Retinal pigment epithelial cell (primary cell): ENCODE measurements around the gene RAF1.

Source experiments
- DNase-seq: peaks from one replicate; pipeline ENCODE4 v3.0.0-alpha.2; 2010; ENCODE audit warnings: low read depth
- H3K4me3 ChIP-seq: 2 replicates; pipeline ENCODE4 v1.5.1; 2011; ENCODE audit warnings: mild to moderate bottlenecking, low read length, control low read depth, moderate library complexity
- TF ChIP-seq, protein P1 (sequence below): conservative IDR thresholded peaks from 2 replicates; pipeline ENCODE4 v1.5.1; 2011; ENCODE audit warnings: low read depth, low read length, control low read depth, inconsistent platforms

Gene RAF1

DNA sequence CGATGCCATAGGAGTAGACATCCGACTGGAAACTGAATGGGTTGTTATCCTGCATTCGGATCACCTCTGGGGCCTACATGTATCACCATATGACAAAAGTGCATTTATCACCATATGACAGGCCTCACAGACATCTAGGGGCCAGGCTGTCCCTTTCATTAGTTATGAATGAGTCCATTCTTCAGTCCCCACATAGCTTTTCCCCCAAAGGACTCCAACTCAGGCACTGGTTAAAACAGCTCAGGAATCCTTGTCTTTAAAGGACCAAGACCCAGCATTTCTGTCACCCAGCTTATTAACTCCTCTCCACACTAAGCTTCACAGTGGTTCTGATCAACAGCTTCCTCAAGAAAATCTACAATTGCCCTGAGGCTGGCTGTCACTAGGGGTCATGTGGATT is 78.7 kb downstream of the RAF1 start:
- TF ChIP-seq, protein P1, sequence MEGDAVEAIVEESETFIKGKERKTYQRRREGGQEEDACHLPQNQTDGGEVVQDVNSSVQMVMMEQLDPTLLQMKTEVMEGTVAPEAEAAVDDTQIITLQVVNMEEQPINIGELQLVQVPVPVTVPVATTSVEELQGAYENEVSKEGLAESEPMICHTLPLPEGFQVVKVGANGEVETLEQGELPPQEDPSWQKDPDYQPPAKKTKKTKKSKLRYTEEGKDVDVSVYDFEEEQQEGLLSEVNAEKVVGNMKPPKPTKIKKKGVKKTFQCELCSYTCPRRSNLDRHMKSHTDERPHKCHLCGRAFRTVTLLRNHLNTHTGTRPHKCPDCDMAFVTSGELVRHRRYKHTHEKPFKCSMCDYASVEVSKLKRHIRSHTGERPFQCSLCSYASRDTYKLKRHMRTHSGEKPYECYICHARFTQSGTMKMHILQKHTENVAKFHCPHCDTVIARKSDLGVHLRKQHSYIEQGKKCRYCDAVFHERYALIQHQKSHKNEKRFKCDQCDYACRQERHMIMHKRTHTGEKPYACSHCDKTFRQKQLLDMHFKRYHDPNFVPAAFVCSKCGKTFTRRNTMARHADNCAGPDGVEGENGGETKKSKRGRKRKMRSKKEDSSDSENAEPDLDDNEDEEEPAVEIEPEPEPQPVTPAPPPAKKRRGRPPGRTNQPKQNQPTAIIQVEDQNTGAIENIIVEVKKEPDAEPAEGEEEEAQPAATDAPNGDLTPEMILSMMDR = no peak
- no peak for DNase-seq
- no peak overlapping the region for H3K4me3 ChIP-seq

DNA sequence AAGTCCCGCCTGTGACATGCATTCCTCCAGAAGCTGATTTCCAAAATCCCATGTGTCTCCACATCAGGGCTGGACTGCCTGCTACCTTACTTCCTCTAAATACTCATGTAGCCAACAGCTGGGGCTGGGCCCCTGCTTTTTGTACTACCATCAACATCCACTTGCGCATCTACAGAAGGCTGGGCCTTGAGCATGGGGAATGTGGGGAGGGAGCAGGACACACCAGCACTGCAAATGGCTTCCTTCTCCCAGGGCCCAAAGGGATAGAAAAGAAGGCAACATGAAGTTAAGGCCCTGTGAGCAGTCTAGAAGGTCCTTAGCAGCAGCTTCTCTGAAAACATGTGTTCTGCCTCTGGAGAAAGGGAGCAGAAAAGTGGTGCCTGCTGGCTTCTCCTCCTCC is 79.8 kb downstream of the RAF1 start:
- TF ChIP-seq, protein P1 = no peak
- no peak for DNase-seq
- no peak overlapping the region for H3K4me3 ChIP-seq

DNA sequence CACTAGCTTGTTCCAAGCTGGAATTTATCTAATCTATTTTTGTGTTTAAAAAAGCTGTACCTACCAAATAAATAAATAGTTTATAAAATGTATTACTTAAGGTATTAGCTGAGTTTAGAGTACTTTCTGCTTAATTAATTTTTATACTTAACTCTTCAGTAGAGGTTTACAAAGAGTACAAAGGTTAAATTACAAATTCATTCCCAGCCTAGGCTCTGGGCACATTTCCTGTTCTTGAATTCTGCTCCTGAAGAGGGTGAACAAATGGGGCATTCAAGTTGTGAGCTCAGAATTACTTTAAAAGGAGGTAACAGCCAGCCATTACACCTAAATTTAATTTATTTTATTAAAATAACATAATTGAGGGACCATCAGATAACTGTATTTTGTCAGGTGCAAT is 80.6 kb downstream of the RAF1 start:
- no peak for DNase-seq
- no peak overlapping the region for H3K4me3 ChIP-seq
- TF ChIP-seq, protein P1 = no peak

DNA sequence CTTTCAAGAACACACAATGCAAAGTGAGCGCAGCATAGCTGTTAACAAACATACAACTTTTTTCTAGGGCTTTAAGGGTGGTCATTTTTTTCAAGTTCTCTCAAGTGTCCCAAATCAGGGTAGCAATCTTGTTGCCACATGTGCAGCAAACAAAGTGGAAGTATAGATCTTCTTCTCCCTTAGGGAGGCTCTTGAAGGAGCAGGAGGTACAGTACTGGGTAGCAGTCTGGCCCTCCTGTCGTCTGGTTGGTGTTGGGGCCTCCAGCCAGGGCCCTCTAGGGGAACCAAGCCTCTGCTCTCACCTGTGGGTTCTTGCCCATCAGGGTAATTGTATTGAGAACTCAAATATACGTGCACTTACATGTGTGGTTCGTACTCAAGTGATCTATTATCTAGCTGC is 81.2 kb downstream of the RAF1 start:
- DNase-seq = no peak
- no peak overlapping the region for H3K4me3 ChIP-seq
- TF ChIP-seq, protein P1 = no peak

DNA sequence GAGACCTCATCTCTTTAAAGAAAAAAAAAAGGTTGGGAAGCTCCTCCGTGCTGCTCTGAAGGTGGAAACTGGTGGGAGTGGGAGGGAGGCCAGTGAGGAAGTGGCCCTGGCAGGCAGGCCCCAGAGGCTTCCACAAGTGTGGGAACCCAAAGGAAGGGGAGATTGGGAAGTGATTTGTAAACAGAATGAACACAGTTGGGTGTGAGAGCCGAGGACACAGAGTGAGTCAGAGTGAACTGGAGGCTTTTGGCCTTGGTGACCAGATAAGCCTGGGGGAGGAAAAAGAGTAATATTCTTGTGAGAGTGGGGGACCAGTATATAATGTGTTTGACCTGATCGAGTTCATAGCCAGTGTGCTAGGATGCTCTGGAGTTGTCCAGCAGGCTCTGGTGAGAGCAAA is 84.0 kb downstream of the RAF1 start:
- TF ChIP-seq, protein P1 = no peak
- H3K4me3 ChIP-seq = no peak overlapping the region
- DNase-seq = no peak

DNA sequence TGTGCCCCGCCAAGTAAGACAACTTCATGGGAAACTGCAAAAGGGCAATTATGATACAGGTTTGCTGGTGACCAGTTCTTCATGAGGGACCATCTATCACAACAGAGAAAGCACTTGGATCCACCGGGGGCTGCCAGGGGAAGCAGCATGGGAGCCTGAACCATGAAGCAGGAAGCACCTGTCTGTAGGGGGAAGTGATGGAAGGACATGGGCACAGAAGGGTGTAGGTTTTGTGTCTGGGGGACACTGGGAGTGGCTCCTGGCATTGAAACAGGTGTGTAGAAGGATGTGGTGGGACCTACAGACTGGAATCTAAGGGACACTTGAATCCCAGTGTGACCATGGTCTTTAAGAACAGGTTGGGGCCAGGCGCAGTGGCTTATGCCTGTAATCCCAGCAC is 84.5 kb downstream of the RAF1 start:
- no peak overlapping the region for H3K4me3 ChIP-seq
- no peak for DNase-seq
- TF ChIP-seq, protein P1 = no peak

DNA sequence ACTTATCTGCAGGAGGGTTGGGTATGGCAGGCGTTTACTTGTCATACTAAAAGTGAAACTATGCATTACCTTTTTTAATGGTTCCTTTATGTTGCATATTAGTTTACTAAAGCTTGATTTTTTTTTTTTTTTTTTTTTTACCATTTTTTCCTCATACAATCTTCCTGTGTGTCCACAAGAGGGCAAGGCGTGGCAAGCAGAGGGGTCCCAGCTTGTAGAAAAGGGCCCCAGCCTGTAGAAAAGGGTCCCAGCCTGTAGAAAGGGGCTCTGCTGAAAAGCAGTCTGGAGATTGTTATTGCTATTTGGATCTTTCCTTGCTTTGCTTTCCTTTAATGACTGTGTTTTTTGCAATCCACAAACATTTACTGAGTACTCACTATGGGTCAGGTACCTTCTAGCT is 85.2 kb downstream of the RAF1 start:
- H3K4me3 ChIP-seq = no peak overlapping the region

More for the DNA sequence above, 85.2 kb downstream of the RAF1 start:
- TF ChIP-seq, protein P1 = peak; percentile 26
- DNase-seq = no peak
